ENCODE measurements around the gene CALHM6. TPM values are rescaled to one million over a fixed set of nuclear protein-coding genes. Genes with fewer than 3 reads are reported as not detected.

Gene CALHM6
- total and polyA plus RNA-seq, 2 of the 8 experiments (the other 6 are each of a cell fraction or from before 2014, with no cell fraction given): 0.93 to 1.8 TPM

DNA sequence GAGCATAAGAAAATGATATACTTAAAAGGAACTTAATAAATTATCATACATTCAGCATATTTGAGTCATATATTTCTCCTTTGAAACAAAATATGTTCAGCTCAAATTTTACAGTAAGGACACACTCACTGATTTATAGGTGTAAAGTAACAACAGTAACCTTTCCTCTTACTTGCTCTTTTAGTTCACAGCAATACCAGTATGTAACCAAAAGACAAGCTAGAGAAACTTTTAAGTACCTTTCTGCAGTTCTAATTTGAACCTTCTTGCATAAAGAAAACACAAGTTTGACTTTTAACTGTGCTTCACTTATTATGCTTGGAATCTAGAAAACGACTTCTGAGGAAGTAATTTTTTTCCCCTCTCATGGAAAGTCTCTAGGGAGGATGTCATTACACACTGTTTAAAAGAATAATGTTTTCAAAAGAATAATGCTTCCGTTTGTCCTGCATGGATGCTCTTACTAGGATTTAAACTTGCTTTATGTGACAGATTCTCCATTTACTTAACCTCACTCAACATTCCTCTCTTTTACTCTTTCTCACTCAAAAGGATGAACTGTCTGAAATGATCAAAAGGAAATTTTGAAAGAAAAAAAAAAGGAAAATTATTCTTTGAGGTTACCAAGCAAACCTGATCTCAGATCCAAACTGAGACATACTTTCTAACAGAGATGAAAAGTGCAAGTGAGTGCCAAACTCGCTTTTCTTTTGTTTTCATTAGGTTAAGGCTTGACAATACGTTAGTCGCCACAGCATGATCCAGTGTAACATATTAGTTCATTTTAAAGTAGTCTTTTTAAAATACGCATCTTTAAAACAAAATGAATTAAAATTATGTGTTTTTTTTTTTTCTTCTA is 22.4 kb upstream of the CALHM6 start:
- H3K9me3 ChIP-seq (ENCODE audit: insufficient read depth in 2 of 2, low read depth in 1 of 2, low read length in 1 of 2): no peaks in the 10 kb centered on the region
- H3K9ac ChIP-seq (replicated peaks in 1 of 4; ENCODE audit: extremely low read depth in 1 of 4, low read depth in 3 of 4, low read length in 3 of 4): no peak overlapping the region; a peak in 1 of 7 replicates
- CTCF ChIA-PET (ENCODE audit: partially characterized antibody): interaction anchor here (2.2 kb wide), 1 partner anchor 145 kb away, joined by 6 read pairs; no protein-coding TSS in a partner anchor
- POLR2A ChIA-PET (ENCODE audit: partially characterized antibody): no interaction called here
- H3K27me3 ChIP-seq (replicated peaks in 1 of 4; ENCODE audit: control insufficient read depth in 3 of 4, extremely low read depth in 1 of 4, insufficient read depth in 3 of 4, low read length in 3 of 4): no peaks in the 10 kb centered on the region
- H2AFZ ChIP-seq (ENCODE audit: low read length): no peak overlapping the region
- H4K8ac ChIP-seq (ENCODE audit: extremely low read depth, insufficient read depth, low read length): no peak overlapping the region
- no peak overlapping the region for H2BK15ac ChIP-seq (ENCODE audit: low read length)
- no peak overlapping the region for H3K23ac ChIP-seq (ENCODE audit: insufficient read length)
- H3K14ac ChIP-seq (ENCODE audit: insufficient read length): no peak overlapping the region
- H2BK12ac ChIP-seq (ENCODE audit: low read depth, low read length): no peak overlapping the region
- H3K79me1 ChIP-seq (ENCODE audit: low read depth, low read length): no peaks in the 10 kb centered on the region
- H3K4ac ChIP-seq (replicated peaks; ENCODE audit: insufficient read length, low read depth, low read length): no peak overlapping the region
- H2BK120ac ChIP-seq (replicated peaks; ENCODE audit: low read depth, low read length): no peak overlapping the region
- H2BK20ac ChIP-seq (ENCODE audit: low read length): no peak overlapping the region
- H3K79me2 ChIP-seq (ENCODE audit: control insufficient read depth in 1 of 2, insufficient read depth in 2 of 2, low read length in 2 of 2): no peaks in the 10 kb centered on the region
- no peak overlapping the region for H3K27ac ChIP-seq (ENCODE audit: low read depth, low read length)
- no peaks in the 10 kb centered on the region for H3K23me2 ChIP-seq (ENCODE audit: low read depth, low read length)
- DNase-seq (ENCODE audit: low read depth in 1 of 2, low spot score in 2 of 2) (no peak), FAIRE-seq (no peak)
- H3K18ac ChIP-seq (ENCODE audit: extremely low read depth, low read length): no peak overlapping the region
- H3K4me2 ChIP-seq (ENCODE audit: insufficient read depth in 1 of 2, low read depth in 2 of 2, low read length in 2 of 2): no peak overlapping the region
- no peaks in the 10 kb centered on the region for H4K20me1 ChIP-seq (replicated peaks in 1 of 2; ENCODE audit: control insufficient read depth in 1 of 2, insufficient read depth in 2 of 2, low read length in 2 of 2)
- no peak overlapping the region for H2AK5ac ChIP-seq (ENCODE audit: low read depth, low read length)
- no peak overlapping the region for H3K56ac ChIP-seq (replicated peaks; ENCODE audit: insufficient read length, low read depth, low read length)
- no peak overlapping the region for H4K5ac ChIP-seq (ENCODE audit: insufficient read length, low read depth, low read length)
- WGBS, 2 experiments (ENCODE audit: extremely low coverage in 1 of 2, insufficient coverage in 1 of 2, insufficient read length in 1 of 2, insufficient replicate concordance in 2 of 2, low coverage in 1 of 2, low lambda C conversion rate in 2 of 2, missing lambda C conversion rate in 1 of 2): 89% methylated on average over 6 of the region's 6 CpGs; no CpG with 5 or more reads in 1 of the 2 experiments
- H2BK5ac ChIP-seq (ENCODE audit: low read depth, low read length): no peak overlapping the region
- H4K91ac ChIP-seq (replicated peaks; ENCODE audit: insufficient read length, low read length): no peak overlapping the region
- H3K4me1 ChIP-seq (replicated peaks in 1 of 4; ENCODE audit: control insufficient read depth in 3 of 4, insufficient read depth in 4 of 4, low read length in 3 of 4): 0 out of 7 replicates have a peak, but pooled peaks cover 0 to 2% (median 0%) of the 10 kb centered on the region in 4 experiments
- TF ChIP-seq TCF12 (IDR thresholded peaks at IDR 0.05; ENCODE audit: low read depth, low read length) (no peak), GTF2F1 (IDR thresholded peaks at IDR 0.05; ENCODE audit: borderline replicate concordance, low read depth, low read length) (no peak), KDM5A (IDR thresholded peaks at IDR 0.05; ENCODE audit: low read length) (no peak)
- H3K36me3 ChIP-seq (ENCODE audit: control insufficient read depth in 2 of 4, insufficient read depth in 4 of 4, low read length in 3 of 4): peaks cover 0 to 9% (median 2%) of the 10 kb centered on the region in 4 experiments; a peak in 2 of 8 replicates
- no peak overlapping the region for H3K4me3 ChIP-seq (ENCODE audit: extremely low read depth in 1 of 4, insufficient read depth in 2 of 4, low read depth in 3 of 4, low read length in 4 of 4)

All from H1 (cell line).